C4-2B (cell line): ENCODE results near the gene SMTNL2.

Experiments
- CTCF ChIP-seq: fragments of 450-650 bp; conservative IDR thresholded peaks from 2 replicates; pipeline ENCODE4 v1.5.1; 2017; ENCODE audit warnings: mild to moderate bottlenecking
- ZFX ChIP-seq: fragments of 450-650 bp; IDR thresholded peaks from 2 replicates; pipeline ENCODE4 v1.6.1; 2017

GRCh38 chr17:4542726-4543191 lies 41.6 kb upstream of the SMTNL2 start:
- no peak for TF ChIP-seq CTCF
- no peak for TF ChIP-seq ZFX
